Stimulated activated CD8-positive, alpha-beta memory T cell treated with anti-CD3 and anti-CD28 coated beads, Interleukin-12 subunit alpha, Interleukin-12 subunit beta, amount 100 ng/mL, for 4 hours (primary cell): ENCODE results near the gene PBX2.
"Not testable (repeated sequence)": the region's sequence is repeated elsewhere in the genome, so short reads cannot be mapped to it uniquely, and the experiment has no call there.

ENCODE experiments used
- DNase-seq: peaks from one replicate; pipeline ENCODE4 v3.0.0-alpha.2; 2020; ENCODE audit warnings: low read depth

PBX2 gene

GRCh38 chr6:32202186-32202585 lies 12.2 kb upstream of the PBX2 start:
- DNase-seq, result no peak

GRCh38 chr6:32200711-32201475 lies 10.9 kb upstream of the PBX2 start:
- no peak for DNase-seq

- DNase-seq, result no peak
Observed at GRCh38 chr6:32198866-32199265, 8.9 kb upstream of the PBX2 start.

- no peak for DNase-seq
Observed at GRCh38 chr6:32198345-32198696, 8.3 kb upstream of the PBX2 start.

GRCh38 chr6:32196682-32197616 lies 6.9 kb upstream of the PBX2 start:
- no peak for DNase-seq

- peak; percentile 55 for DNase-seq
Observed at GRCh38 chr6:32195902-32196681, 6.1 kb upstream of the PBX2 start.

GRCh38 chr6:32195652-32195901 lies 5.6 kb upstream of the PBX2 start:
- peak; percentile 100 for DNase-seq

- DNase-seq, result no peak
Observed at GRCh38 chr6:32194825-32195651, 5.0 kb upstream of the PBX2 start.

GRCh38 chr6:32194388-32194787 lies 4.4 kb upstream of the PBX2 start:
- DNase-seq, result no peak

- DNase-seq, result not testable (repeated sequence)
Observed at GRCh38 chr6:32193096-32193495, 3.1 kb upstream of the PBX2 start.

- no peak for DNase-seq
Observed at GRCh38 chr6:32192608-32193039, 2.6 kb upstream of the PBX2 start, which contains the start of gene GPSM3. TSS of gene GPSM3 (minus strand) at chr6:32192643. CDS start at chr6:32192513, 130 bp downstream.

GRCh38 chr6:32191696-32192607 lies 1.9 kb upstream of the PBX2 start:
- no peak for DNase-seq

- DNase-seq, result no peak
Observed at GRCh38 chr6:32190911-32191677, 1.1 kb upstream of the PBX2 start.

- no peak for DNase-seq
Observed at GRCh38 chr6:32189742-32190053, 304 bp downstream of the PBX2 start.

GRCh38 chr6:32189069-32189741 lies 797 bp downstream of the PBX2 start:
- DNase-seq, result no peak

GRCh38 chr6:32188381-32189068 lies 1.5 kb downstream of the PBX2 start:
- DNase-seq, result no peak

GRCh38 chr6:32187725-32188380 lies 2.1 kb downstream of the PBX2 start:
- not testable (repeated sequence) for DNase-seq

- no peak for DNase-seq
Observed at GRCh38 chr6:32187009-32187709, 2.8 kb downstream of the PBX2 start.
